PC-9 (cell line): ENCODE results near the gene CACNA1I. TPM values are rescaled to one million over a fixed set of nuclear protein-coding genes. Genes with fewer than 3 reads are reported as not detected.

Experiments used
- BruUV-seq: library from RNA; stranded (reverse); fragments of 400-500 nt; replicated peaks from 2 replicates; lab custom pipeline; 2021; lab: Mats Ljungman, UMichigan
- CTCF ChIA-PET: fragments of 300-600 bp; sonication (Branson Sonifier 250); formaldehyde crosslinking; loops from one replicate; lab custom pipeline; 2022; ENCODE audit warnings: antibody characterized with exemption; lab: Charles Lee
- POLR2A ChIA-PET: fragments of 300-600 bp; sonication (Branson Sonifier 250); formaldehyde crosslinking; loops from one replicate; lab custom pipeline; 2022; ENCODE audit warnings: antibody characterized with exemption; ENCODE audit not compliant: unreplicated experiment; lab: Charles Lee
- DNase-seq, 2 experiments: peaks; one replicate each; pipeline versions ENCODE4 v3.0.0 to v3.0.0-alpha.2; 2015 to 2022; ENCODE audit warnings: mixed read lengths in 1 of 2
- H2AFZ ChIP-seq: fragments of 200-600 bp; sonication (generic); 2 replicates; pipeline ENCODE4 v1.8.1; 2017; ENCODE audit warnings: antibody characterized with exemption
- H3F3A ChIP-seq: fragments of 200-600 bp; sonication (generic); 2 replicates; pipeline ENCODE4 v1.8.1; 2017; ENCODE audit warnings: antibody characterized with exemption, mild to moderate bottlenecking, low read depth; ENCODE audit not compliant: insufficient read depth
- H3K27ac ChIP-seq: fragments of 200-600 bp; sonication (generic); 2 replicates; pipeline ENCODE4 v1.6.1; 2016; ENCODE audit warnings: mixed run types
- H3K27me3 ChIP-seq: fragments of 200-600 bp; sonication (generic); 2 replicates; pipeline ENCODE4 v1.6.1; 2016; ENCODE audit warnings: low read depth, mixed run types; ENCODE audit not compliant: insufficient read depth
- H3K36me3 ChIP-seq: fragments of 200-600 bp; sonication (generic); 2 replicates; pipeline ENCODE4 v1.6.1; 2016; ENCODE audit warnings: low read depth, mixed run types
- H3K4me1 ChIP-seq: fragments of 200-600 bp; sonication (generic); replicated peaks from 2 replicates; pipeline ENCODE4 v1.6.1; 2016; ENCODE audit warnings: mixed run types; ENCODE audit not compliant: insufficient read depth
- H3K4me2 ChIP-seq: fragments of 200-600 bp; sonication (generic); 2 replicates; pipeline ENCODE4 v1.6.1; 2017; ENCODE audit warnings: mixed run types
- H3K4me3 ChIP-seq: fragments of 200-600 bp; sonication (generic); 2 replicates; pipeline ENCODE4 v1.6.1; 2016; ENCODE audit warnings: mixed run types
- H3K79me2 ChIP-seq: fragments of 200-600 bp; sonication (generic); 2 replicates; pipeline ENCODE4 v1.6.1; 2017; ENCODE audit warnings: low read depth, mixed run types
- H3K9me2 ChIP-seq: fragments of 200-600 bp; sonication (generic); 2 replicates; pipeline ENCODE4 v1.8.1; 2017; ENCODE audit warnings: mild to moderate bottlenecking; ENCODE audit not compliant: insufficient read depth
- H3K9me3 ChIP-seq: fragments of 200-600 bp; sonication (generic); 2 replicates; pipeline ENCODE4 v1.8.1; 2016; ENCODE audit warnings: low read depth; ENCODE audit not compliant: insufficient read depth
- H4K20me1 ChIP-seq: fragments of 200-600 bp; sonication (generic); 2 replicates; pipeline ENCODE4 v1.8.1; 2017; ENCODE audit not compliant: insufficient read depth
- EZH2 ChIP-seq: fragments of 200-600 bp; sonication (generic); IDR thresholded peaks from 2 replicates; pipeline ENCODE4 v1.8.0; 2017; ENCODE audit warnings: antibody characterized with exemption, low read depth
- intact Hi-C: fragments of 100-400 bp; cut with micrococcal nuclease; formaldehyde crosslinking; loops from one replicate; pipeline ENCODE4 v1.10.0; 2022; ENCODE audit not compliant: unreplicated experiment
- total RNA-seq: library from RNA; stranded (reverse); gene quantifications from 2 replicates; pipeline ENCODE4 v1.2.3, GENCODE V29; 2021
- TF ChIP-seq, protein P1 (sequence below): fragments of 200-600 bp; sonication (generic); conservative IDR thresholded peaks from 2 replicates; pipeline ENCODE4 v1.6.1; 2017; ENCODE audit warnings: mixed run types, antibody characterized with exemption, mild to moderate bottlenecking, moderate library complexity

CACNA1I gene
- total RNA-seq, 1 experiment from 2014 or later, result 2.8 TPM

GRCh38 chr22:39589875-39590274 lies 19.3 kb downstream of the CACNA1I start:
- ChIA-PET POLR2A (no interaction called here), CTCF (no interaction called here)
- Histone ChIP-seq H2AFZ (no peak overlapping the region), H4K20me1 (no peaks in the 10 kb centered on the region; the same call in 1 of the 2 replicates), H3K9me3 (no peaks in the 10 kb centered on the region), H3K36me3 (no peaks in the 10 kb centered on the region), H3F3A (peaks cover 24% of the 10 kb centered on the region; the same call in 1 of the 2 replicates), H3K9me2 (no peaks in the 10 kb centered on the region), H3K27me3 (no peaks in the 10 kb centered on the region), H3K79me2 (no peaks in the 10 kb centered on the region), H3K4me1 (peaks cover 23% of the 10 kb centered on the region), H3K27ac (no peak overlapping the region), H3K4me3 (no peak overlapping the region), H3K4me2 (no peak overlapping the region)
- intact Hi-C loops, result loop anchor here (5.0 kb wide), 1 partner anchor 72 kb away; no protein-coding TSS in a partner anchor
- TF ChIP-seq EZH2, result no peak
- TF ChIP-seq, protein P1, sequence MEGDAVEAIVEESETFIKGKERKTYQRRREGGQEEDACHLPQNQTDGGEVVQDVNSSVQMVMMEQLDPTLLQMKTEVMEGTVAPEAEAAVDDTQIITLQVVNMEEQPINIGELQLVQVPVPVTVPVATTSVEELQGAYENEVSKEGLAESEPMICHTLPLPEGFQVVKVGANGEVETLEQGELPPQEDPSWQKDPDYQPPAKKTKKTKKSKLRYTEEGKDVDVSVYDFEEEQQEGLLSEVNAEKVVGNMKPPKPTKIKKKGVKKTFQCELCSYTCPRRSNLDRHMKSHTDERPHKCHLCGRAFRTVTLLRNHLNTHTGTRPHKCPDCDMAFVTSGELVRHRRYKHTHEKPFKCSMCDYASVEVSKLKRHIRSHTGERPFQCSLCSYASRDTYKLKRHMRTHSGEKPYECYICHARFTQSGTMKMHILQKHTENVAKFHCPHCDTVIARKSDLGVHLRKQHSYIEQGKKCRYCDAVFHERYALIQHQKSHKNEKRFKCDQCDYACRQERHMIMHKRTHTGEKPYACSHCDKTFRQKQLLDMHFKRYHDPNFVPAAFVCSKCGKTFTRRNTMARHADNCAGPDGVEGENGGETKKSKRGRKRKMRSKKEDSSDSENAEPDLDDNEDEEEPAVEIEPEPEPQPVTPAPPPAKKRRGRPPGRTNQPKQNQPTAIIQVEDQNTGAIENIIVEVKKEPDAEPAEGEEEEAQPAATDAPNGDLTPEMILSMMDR, result no peak
- no peak for DNase-seq
- no TSS peak for BruUV-seq

GRCh38 chr22:39592081-39593065 lies 21.8 kb downstream of the CACNA1I start:
- Histone ChIP-seq H3K9me2 (no peaks in the 10 kb centered on the region), H2AFZ (peak overlapping the region; percentile 64), H3K27ac (peak overlapping the region; percentile 60), H4K20me1 (no peaks in the 10 kb centered on the region; the same call in 1 of the 2 replicates), H3K27me3 (no peaks in the 10 kb centered on the region), H3K4me1 (peaks cover 23% of the 10 kb centered on the region), H3K4me3 (peak overlapping the region; percentile 24; the same call in 1 of the 2 replicates), H3K9me3 (no peaks in the 10 kb centered on the region), H3K36me3 (no peaks in the 10 kb centered on the region), H3K79me2 (no peaks in the 10 kb centered on the region), H3F3A (peaks cover 30% of the 10 kb centered on the region; the same call in 1 of the 2 replicates), H3K4me2 (peak overlapping the region; percentile 74)
- DNase-seq, result peak; percentile 89 to 94
- ChIA-PET CTCF (interaction anchor here (0.6 to 0.7 kb wide), 3 partner anchors 43 to 432 kb away, joined by 3 to 4 read pairs (median 3); no protein-coding TSS in a partner anchor), POLR2A (interaction anchor here (0.5 to 0.7 kb wide), 4 partner anchors 10 to 41 kb away, joined by 3 to 18 read pairs (median 4); no protein-coding TSS in a partner anchor)
- BruUV-seq, result no TSS peak
- intact Hi-C loops, result loop anchor here (2.0 to 5.0 kb wide), 2 partner anchors 18 to 70 kb away; no protein-coding TSS in a partner anchor
- TF ChIP-seq, protein P1, result no peak
- TF ChIP-seq EZH2, result no peak
